ENCODE data around the gene PRKCE.

DNA sequence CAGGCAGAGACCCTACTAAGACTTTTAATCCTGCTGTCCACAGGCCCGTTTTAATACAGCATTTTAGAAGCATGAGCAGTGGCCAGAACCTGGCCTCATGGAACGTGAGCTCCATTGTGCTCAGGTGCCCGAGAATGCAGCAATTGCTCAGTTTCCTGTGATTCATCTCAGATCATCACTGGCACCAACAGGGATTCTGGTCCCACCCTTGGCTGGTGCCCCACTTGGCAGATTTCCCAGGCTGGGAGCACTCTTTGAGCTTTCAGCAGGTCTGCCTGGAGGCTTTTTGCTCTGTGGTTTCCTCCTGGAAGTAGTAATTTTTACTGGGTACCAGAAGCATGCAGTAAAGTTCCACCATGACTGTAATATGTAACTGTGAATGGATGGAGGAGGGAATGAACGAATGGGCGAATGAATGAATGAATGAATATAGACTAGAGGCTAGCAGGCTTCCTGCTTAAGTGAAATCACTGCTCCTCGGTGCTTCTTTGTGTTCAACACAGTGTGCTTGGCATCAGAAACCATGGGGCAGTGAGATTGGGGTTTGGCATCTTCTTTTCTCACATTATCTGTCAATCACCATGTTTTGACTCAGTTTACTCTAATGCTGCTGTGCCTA lies 312.9 kb downstream of the PRKCE start:
- TF ChIP-seq, protein P1, sequence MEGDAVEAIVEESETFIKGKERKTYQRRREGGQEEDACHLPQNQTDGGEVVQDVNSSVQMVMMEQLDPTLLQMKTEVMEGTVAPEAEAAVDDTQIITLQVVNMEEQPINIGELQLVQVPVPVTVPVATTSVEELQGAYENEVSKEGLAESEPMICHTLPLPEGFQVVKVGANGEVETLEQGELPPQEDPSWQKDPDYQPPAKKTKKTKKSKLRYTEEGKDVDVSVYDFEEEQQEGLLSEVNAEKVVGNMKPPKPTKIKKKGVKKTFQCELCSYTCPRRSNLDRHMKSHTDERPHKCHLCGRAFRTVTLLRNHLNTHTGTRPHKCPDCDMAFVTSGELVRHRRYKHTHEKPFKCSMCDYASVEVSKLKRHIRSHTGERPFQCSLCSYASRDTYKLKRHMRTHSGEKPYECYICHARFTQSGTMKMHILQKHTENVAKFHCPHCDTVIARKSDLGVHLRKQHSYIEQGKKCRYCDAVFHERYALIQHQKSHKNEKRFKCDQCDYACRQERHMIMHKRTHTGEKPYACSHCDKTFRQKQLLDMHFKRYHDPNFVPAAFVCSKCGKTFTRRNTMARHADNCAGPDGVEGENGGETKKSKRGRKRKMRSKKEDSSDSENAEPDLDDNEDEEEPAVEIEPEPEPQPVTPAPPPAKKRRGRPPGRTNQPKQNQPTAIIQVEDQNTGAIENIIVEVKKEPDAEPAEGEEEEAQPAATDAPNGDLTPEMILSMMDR (IDR thresholded peaks at IDR 0.05): no peak
- no peak for TF ChIP-seq POLR2A (IDR thresholded peaks at IDR 0.05)
